ENCODE data around the gene RANBP3L. TPM values are rescaled to one million over a fixed set of nuclear protein-coding genes. Genes with fewer than 3 reads are reported as not detected.

Gene RANBP3L
- total and polyA plus RNA-seq, 2 of the 4 experiments (the other 2 are of a cell fraction): not detected

GRCh38 chr5:36243653-36244052 lies 58.0 kb downstream of the RANBP3L start:
- Histone ChIP-seq H4K8ac (ENCODE audit: low read depth in 2 of 2, low read length in 2 of 2) (no peak overlapping the region), H2BK120ac (ENCODE audit: low read depth, low read length) (no peak overlapping the region), H3K9me3 (ENCODE audit: control insufficient read depth, insufficient read depth, low read length) (no peaks in the 10 kb centered on the region), H3K27me3 (ENCODE audit: control insufficient read depth, insufficient read depth, low read length) (no peaks in the 10 kb centered on the region), H3K4ac (ENCODE audit: low read depth, low read length) (no peak overlapping the region), H2BK5ac (ENCODE audit: low read depth, low read length, poor library complexity, severe bottlenecking) (no peak overlapping the region), H2AK9ac (replicated peaks; ENCODE audit: low read depth, low read length, poor library complexity) (no peak overlapping the region), H2BK15ac (ENCODE audit: low read depth, low read length) (no peak overlapping the region), H3K9me1 (ENCODE audit: insufficient read depth, low read length) (0 out of 2 replicates have a peak, but pooled peaks cover 3% of the 10 kb centered on the region), H4K5ac (ENCODE audit: low read depth, low read length) (no peak overlapping the region), H3K23ac (ENCODE audit: low read depth, low read length) (no peak overlapping the region), H3K4me2 (ENCODE audit: low read depth, low read length) (no peak overlapping the region), H3K9ac (ENCODE audit: low read depth, low read length) (no peak overlapping the region), H3K27ac (ENCODE audit: insufficient read depth, low read length) (no peak overlapping the region), H2BK20ac (ENCODE audit: low read depth, low read length) (no peak overlapping the region), H3K14ac (replicated peaks; ENCODE audit: low read depth, low read length) (no peak overlapping the region), H3K4me3 (ENCODE audit: insufficient read depth, low read depth, low read length) (no peak overlapping the region), H3K18ac (ENCODE audit: low read depth, low read length) (no peak overlapping the region), H3K4me1 (ENCODE audit: control insufficient read depth, insufficient read depth, low read length) (peaks cover 4% of the 10 kb centered on the region), H4K91ac (ENCODE audit: insufficient read depth, low read depth, low read length) (no peak overlapping the region), H3K79me1 (ENCODE audit: low read depth in 1 of 2, low read length in 2 of 2) (peaks cover 0 to 16% of the 10 kb centered on the region in 2 experiments; a peak in 2 of 4 replicates), H2AFZ (replicated peaks; ENCODE audit: low read length, poor library complexity) (no peak overlapping the region), H2AK5ac (ENCODE audit: low read depth, low read length) (no peak overlapping the region), H3K36me3 (ENCODE audit: control insufficient read depth, insufficient read depth, low read length) (no peaks in the 10 kb centered on the region), H4K20me1 (ENCODE audit: insufficient read depth, low read length) (no peaks in the 10 kb centered on the region), H3K56ac (ENCODE audit: extremely low read depth, insufficient read depth, low read length) (no peak overlapping the region)
- ChIA-PET CTCF (interaction anchor here (1.4 kb wide), 1 partner anchor 14 kb away, joined by 4 read pairs; no protein-coding TSS in a partner anchor), POLR2A (ENCODE audit: unreplicated experiment) (no interaction called here)
- no TSS peak for BruUV-seq (replicated peaks)
- dilution Hi-C loops (cut with HindIII; ENCODE audit: low sequenced_read_pairs, unreplicated experiment): no loop called here
- intact Hi-C loops (cut with micrococcal nuclease): loop anchor here (10.0 kb wide), 1 partner anchor 631 kb away; the partner anchor contains the start of gene NIPBL
- no peak for DNase-seq
- in situ Hi-C loops (cut with MboI; ENCODE audit: low sequenced_read_pairs): no loop called here
- no peak for ATAC-seq (ENCODE audit: low read depth)
- WGBS, 2 experiments (ENCODE audit: extremely low coverage in 2 of 2, insufficient read length in 1 of 2): 60% methylated on average over 1 of the region's 1 CpG; no CpG with 5 or more reads in 1 of the 2 experiments
- TF ChIP-seq CHD1 (IDR thresholded peaks at IDR 0.05; ENCODE audit: low read depth, low read length): no peak
- no peak for TF ChIP-seq CEBPB (IDR thresholded peaks at IDR 0.05; ENCODE audit: low read depth, low read length)
- no peak for TF ChIP-seq MAFK (IDR thresholded peaks at IDR 0.05; ENCODE audit: low read depth, low read length)
- no peak for TF ChIP-seq MXI1 (IDR thresholded peaks at IDR 0.05; ENCODE audit: borderline replicate concordance, low read depth, low read length)
- no peak for TF ChIP-seq ELK1 (IDR thresholded peaks at IDR 0.05; ENCODE audit: borderline replicate concordance, low read depth, low read length)
- TF ChIP-seq SMC3 (IDR thresholded peaks at IDR 0.05; ENCODE audit: low read depth, low read length): no peak
- TF ChIP-seq MAZ (IDR thresholded peaks at IDR 0.05; ENCODE audit: borderline replicate concordance, low read depth, low read length): no peak
- no peak for TF ChIP-seq RCOR1 (IDR thresholded peaks at IDR 0.05; ENCODE audit: insufficient replicate concordance, low read length)
- no peak for TF ChIP-seq POLR2A (IDR thresholded peaks at IDR 0.05; ENCODE audit: low read depth, low read length)
- no peak for TF ChIP-seq FOS (IDR thresholded peaks at IDR 0.05; ENCODE audit: low read depth, low read length)
- TF ChIP-seq CTCF (conservative IDR thresholded peaks at IDR 0.05; ENCODE audit: low read depth, low read length): no peak

Measured in IMR-90 (cell line).